Measurements from ENCODE around the gene LHX1. TPM values are rescaled to one million over a fixed set of nuclear protein-coding genes. Genes with fewer than 3 reads are reported as not detected.

LHX1 gene
- total and polyA plus RNA-seq, 4 donors, result not detected

Small RNA genes lying within 50 kb of the gene (small RNA-seq; reads per million reads assigned to genes)
- not detected for gene AC243773.2 (ENCODE audit: low replicate concordance)

Other genes starting within 250 kb of the LHX1 start
- 10 to 100 TPM; 28.2 to 41.4 TPM for gene AATF, start 11.5 kb downstream of the LHX1 start, total RNA-seq
- gene AATF, start 11.5 kb downstream of the LHX1 start, polyA plus RNA-seq, result 10 to 100 TPM; 36.9 to 40.5 TPM